Measurements from ENCODE around the gene SPATS2.
"Not testable (repeated sequence)": the region's sequence is repeated elsewhere in the genome, so short reads cannot be mapped to it uniquely, and the experiment has no call there.

The SPATS2 gene

DNA sequence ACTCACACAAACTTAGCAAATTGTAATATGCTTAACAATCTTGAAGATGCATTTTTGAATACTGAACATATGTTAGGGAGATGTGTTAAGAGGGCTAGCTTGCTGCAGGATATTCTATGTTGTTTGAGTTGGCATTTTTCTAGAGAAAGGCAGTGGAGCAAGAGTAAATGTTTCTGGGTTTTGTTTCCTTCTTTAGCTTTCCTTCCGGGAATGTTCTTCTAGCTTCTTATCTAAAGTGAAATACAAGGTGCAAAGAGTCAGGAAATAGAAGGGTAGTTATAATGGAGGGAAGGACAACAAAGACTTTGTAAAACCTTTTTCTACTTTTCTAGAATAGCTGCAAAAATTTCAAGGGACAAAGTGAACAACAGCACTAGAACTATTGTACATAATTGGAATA is 94.0 kb downstream of the SPATS2 start:
- DNase-seq (ENCODE audit: low read depth in 1 of 2, low spot score in 1 of 2): no peak

- DNase-seq (ENCODE audit: low read depth in 1 of 2, low spot score in 1 of 2): no peak
These were observed 95.0 kb downstream of the SPATS2 start for GRCh38 chr12:49462083-49462744.

DNA sequence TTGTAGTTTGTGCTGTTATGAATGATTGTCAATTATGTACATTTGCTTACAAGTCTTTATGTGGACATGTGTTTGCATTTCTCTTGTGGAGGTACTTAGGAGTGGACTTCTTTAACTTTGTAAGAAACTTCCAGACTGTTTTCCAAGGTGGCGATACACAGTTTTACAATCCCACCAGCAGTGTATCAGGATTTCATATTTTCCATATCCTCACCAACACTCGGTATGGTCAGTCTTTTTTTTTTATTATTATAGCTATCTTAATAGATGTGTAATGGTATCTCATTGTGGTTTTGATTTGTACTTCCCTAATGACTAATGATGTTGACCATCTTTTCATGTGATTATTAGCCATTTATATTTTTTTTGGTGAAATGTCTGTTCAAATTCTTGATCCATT is 97.9 kb downstream of the SPATS2 start:
- DNase-seq (ENCODE audit: low read depth in 1 of 2, low spot score in 1 of 2): no peak

- no peak for DNase-seq (ENCODE audit: low read depth in 1 of 2, low spot score in 1 of 2)
These were observed 103.7 kb downstream of the SPATS2 start for GRCh38 chr12:49470986-49471385.

GRCh38 chr12:49471557-49471956 is 104.3 kb downstream of the SPATS2 start:
- no peak for DNase-seq (ENCODE audit: low read depth in 1 of 2, low spot score in 1 of 2)

DNA sequence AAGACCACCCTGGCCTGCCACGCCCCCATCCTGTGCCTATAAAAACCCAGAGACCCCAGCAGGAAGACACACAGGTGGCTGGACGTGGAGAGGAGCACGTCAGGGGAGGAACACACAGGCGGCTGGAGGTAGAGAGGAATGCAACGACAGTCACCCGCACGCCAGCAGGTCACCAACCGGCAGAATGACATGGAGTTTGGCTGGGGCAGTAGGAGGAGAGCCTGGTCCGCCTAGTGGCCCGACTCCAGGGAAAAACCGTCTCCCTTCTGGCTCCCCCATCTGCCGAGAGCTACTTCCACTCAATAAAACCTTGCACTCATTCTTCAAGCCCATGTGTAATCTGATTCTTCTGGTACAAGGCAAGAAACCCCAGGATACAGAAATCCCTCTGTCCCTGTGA is 108.8 kb downstream of the SPATS2 start:
- DNase-seq (ENCODE audit: low read depth in 1 of 2, low spot score in 1 of 2): no peak

GRCh38 chr12:49478949-49479664 is 111.8 kb downstream of the SPATS2 start:
- no peak for DNase-seq (ENCODE audit: low read depth in 1 of 2, low spot score in 1 of 2)

DNA sequence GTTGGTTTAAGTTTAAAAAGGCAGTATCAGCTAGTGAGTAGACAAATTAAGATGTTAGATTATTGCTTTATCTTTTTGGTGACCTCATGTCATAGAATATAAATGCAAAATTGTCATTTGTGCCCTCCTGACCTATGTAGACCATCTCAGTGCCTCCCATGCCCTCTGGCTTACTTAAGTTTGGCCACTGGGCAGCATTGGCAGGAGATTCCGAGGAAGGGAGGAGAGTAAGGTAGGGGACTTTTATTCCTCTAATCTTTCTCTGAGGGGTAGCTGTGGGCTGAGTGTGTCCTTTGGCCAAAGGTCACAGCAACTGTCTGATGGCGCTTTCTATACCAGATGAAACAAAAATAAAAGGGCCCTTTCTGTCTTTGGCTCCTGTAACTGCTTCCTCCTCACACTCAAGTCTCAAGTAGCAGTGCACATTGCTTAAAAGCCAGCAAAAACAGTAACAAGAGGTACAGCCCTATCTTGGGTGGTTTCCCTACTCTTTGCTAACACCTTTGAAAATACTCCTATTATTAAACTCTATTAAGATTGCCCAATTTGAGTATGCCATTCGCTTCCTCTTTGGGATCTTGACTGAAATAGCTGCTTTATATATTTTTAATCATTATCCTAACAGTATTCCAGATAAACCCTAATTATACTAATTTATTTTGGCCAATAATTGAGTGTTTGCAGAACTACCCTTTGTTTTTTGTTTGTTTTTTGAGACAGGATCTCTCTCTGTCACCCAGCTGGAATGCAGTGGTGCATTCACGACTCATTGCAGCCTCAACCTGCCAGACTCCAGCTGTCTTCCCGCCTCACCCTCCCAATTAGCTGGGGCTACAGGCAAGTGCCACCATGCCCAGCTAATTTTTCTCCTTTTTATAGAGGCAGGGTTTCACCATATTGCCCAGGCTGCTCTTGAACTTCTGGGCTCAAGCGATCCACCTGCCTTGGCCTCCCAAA is 115.1 kb downstream of the SPATS2 start:
- DNase-seq (ENCODE audit: low read depth in 1 of 2, low spot score in 1 of 2): no peak

DNA sequence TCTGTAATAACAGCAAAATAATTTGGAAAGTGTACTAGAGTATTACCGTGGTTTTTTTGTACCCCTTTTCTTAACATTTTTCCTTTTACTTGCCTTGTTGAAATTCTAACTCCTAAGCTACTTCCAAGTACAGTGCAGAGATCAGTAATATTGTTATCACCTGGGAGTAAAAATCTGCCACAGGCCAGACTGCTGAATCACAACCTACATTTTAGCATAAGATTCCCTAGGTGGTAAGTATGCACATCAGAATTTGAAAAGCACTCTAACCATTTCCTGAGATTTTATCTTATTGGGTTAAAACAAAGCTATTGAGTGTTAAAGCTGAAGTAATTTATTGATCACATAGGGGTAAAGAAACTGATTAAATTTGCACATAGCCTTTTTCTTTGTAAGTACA is 116.4 kb downstream of the SPATS2 start:
- DNase-seq (ENCODE audit: low read depth in 1 of 2, low spot score in 1 of 2): no peak

DNA sequence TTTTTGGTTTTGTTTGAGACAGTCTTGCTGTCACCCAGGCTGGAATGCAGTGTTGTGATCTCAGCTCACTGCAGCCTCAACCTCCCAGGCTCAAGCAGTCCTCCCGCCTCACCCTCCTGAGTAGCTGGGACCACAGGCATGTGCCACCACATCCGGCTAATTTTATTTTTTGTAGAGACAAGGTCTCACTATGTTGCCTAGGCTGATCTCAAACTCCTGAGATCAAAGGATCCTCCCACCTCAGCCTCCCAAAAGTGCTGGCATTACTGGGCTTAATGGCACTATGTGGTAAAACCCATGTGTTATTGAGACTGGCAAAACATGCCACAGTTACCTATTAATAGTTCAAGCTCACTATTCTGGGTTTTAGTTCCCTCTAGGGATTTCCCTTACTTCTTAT is 120.3 kb downstream of the SPATS2 start:
- no peak for DNase-seq (ENCODE audit: low read depth in 1 of 2, low spot score in 1 of 2)

DNA sequence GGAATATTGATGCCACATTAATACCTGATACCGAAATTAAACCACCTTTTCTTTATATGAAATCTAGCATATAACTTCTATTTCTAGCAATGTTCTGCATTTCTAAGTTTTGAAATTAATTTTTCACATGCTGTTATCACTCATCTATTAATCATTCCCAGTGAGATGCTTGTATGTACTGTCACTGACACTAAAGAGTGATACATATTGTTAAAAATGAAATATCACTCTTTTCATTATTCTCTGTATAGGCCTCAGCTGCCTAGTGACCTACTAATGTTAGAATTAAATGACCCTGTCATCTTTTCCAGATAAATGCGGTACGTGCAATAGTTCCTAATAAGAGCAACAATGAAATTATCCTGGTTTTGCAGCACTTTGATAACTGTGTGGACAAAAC is 121.9 kb downstream of the SPATS2 start:
- DNase-seq (ENCODE audit: low read depth in 1 of 2, low spot score in 1 of 2): no peak

- no peak for DNase-seq (ENCODE audit: low read depth in 1 of 2, low spot score in 1 of 2)
These were observed 122.5 kb downstream of the SPATS2 start for GRCh38 chr12:49489720-49490119.

DNA sequence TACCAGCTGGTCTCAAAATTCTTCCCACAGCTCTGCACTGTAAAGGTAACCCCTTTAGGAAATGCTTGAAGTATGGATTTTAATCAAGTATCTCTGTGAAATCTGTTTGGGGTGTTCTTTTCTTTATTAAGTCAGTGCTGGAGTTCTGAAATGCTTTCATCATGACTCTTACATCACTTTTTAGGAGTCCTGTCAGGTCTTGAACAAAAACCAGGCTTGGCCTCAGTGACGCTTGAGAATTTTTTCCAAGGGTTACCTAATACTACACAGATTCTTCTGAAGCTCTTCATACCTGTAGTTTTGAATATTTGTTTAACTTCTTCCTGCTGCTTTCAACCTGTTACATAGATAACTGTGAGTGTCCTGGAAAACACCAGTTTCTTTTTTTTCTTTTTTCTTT is 124.6 kb downstream of the SPATS2 start:
- DNase-seq (ENCODE audit: low read depth in 1 of 2, low spot score in 1 of 2): no peak

DNA sequence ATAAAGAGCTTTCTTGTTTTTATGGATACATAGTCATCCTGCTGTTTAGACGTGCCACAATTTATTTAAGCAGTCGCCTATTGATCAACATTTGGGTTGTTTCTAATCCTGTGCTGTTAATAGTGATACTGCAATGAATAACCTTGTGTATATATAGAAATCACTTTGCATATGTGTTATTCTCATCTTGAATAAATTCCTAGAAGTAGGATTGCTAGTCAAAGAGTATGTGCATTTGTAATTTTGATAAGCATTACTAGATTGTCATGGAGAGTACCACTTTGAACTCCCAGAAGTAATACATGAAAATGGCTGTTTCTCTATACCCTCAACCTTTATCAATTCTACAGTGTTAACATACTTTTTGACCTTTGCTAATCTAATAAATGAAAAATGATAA is 126.6 kb downstream of the SPATS2 start:
- DNase-seq (ENCODE audit: low read depth in 1 of 2, low spot score in 1 of 2): no peak

GRCh38 chr12:49496417-49497360 is 129.4 kb downstream of the SPATS2 start:
- DNase-seq (ENCODE audit: low read depth in 1 of 2, low spot score in 1 of 2): no peak

- no peak for DNase-seq (ENCODE audit: low read depth in 1 of 2, low spot score in 1 of 2)
These were observed 134.6 kb downstream of the SPATS2 start for GRCh38 chr12:49501895-49502294.

- no peak for DNase-seq (ENCODE audit: low read depth in 1 of 2, low spot score in 1 of 2)
These were observed 135.3 kb downstream of the SPATS2 start for GRCh38 chr12:49502590-49502989.

DNA sequence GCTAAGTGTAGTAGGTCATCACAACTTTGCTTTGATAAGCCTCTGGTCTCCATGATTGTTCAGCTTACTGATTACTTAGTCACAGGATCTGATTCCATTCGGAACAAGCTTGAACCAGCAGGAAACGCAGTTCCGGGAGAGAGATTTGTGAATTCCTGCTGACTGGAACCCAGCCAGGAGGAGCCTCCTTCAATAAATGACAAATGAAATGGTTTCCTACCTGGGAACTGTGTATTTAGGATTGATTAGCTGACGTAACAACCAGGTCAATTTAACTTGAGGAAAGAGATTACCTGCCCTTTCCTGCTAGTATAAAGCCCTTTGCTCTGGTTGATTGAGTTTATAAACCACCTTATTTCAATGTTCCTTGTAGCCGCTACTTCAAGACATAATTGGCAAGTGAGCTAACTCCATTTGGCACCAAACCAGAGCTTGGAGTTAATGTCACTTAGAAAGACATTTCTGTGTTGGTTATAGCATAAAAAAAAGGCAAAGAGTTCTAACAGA is 136.5 kb downstream of the SPATS2 start:
- no peak for DNase-seq (ENCODE audit: low read depth in 1 of 2, low spot score in 1 of 2)

GRCh38 chr12:49505672-49506071 is 138.4 kb downstream of the SPATS2 start:
- no peak for DNase-seq (ENCODE audit: low read depth in 1 of 2, low spot score in 1 of 2)

DNA sequence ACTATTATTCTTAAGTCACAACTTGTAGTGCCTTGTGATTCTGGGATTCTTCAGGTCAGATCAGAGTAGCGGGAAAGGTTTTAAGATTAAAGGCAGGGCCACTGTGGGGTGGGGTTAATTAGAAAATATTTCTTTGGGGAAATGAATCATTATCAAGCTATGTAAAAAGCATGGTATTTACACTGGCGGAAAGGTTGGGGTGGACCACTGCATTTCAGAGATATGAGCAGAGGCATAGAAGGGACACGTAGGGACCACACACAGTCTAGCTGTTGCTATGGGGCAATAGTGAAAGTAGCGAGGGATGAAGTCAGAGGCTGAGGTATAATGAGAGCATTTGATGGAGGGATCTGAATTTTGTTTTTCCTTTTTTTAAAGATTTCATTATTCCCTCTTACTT is 139.9 kb downstream of the SPATS2 start:
- DNase-seq (ENCODE audit: low read depth in 1 of 2, low spot score in 1 of 2): no peak

- DNase-seq (ENCODE audit: low read depth in 1 of 2, low spot score in 1 of 2): not testable (repeated sequence)
These were observed 142.4 kb downstream of the SPATS2 start for GRCh38 chr12:49509681-49510080.
